GM12801 (cell line): Measurements from ENCODE around the gene PCSK6.

Experiments used
- TF ChIP-seq, protein P1 (sequence below): IDR thresholded peaks from one replicate; pipeline ENCODE4 v1.5.1; 2011; ENCODE audit warnings: control low read depth; ENCODE audit not compliant: insufficient read length; ENCODE audit errors: extremely low read depth

Gene PCSK6

DNA sequence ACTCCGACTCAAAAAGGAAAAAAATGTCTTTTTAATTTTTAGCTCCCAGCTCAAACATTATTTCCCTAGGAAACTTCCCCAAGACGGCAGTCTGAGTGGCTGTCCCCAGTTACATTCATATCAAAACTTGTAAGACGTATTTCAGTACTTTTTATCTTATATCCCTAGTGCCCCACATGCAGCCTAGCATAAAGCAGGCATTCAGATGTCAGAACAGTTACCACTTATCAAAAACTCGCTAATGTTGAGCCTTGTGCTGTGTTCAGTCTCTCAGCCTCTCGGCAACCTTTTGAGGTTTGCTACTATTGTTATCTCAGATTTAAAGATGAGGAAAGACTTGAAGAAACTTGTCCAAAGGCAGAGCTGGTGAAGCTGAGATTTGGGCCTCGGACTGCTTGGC is 205.6 kb downstream of the PCSK6 start:
- TF ChIP-seq, protein P1, sequence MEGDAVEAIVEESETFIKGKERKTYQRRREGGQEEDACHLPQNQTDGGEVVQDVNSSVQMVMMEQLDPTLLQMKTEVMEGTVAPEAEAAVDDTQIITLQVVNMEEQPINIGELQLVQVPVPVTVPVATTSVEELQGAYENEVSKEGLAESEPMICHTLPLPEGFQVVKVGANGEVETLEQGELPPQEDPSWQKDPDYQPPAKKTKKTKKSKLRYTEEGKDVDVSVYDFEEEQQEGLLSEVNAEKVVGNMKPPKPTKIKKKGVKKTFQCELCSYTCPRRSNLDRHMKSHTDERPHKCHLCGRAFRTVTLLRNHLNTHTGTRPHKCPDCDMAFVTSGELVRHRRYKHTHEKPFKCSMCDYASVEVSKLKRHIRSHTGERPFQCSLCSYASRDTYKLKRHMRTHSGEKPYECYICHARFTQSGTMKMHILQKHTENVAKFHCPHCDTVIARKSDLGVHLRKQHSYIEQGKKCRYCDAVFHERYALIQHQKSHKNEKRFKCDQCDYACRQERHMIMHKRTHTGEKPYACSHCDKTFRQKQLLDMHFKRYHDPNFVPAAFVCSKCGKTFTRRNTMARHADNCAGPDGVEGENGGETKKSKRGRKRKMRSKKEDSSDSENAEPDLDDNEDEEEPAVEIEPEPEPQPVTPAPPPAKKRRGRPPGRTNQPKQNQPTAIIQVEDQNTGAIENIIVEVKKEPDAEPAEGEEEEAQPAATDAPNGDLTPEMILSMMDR, result no peak

DNA sequence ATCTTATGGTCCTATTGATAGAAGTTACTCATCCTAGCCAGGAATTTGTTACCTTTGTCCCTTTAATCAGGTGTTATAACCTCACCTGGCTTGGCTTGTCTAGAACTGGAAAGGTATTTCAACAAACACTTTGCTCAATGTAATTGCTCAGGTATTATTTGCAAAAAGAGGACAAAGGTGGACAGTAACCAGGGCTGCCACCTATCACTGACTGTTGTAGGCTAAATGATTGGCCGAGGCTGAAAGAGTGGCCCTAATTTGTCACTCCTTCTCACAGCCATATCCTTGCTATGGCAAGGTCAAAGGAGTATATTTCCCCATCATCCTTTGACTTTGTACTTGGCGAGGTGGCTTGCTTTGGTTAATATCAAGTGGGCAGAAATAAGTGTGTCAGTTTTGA is 209.5 kb downstream of the PCSK6 start:
- TF ChIP-seq, protein P1, result no peak

DNA sequence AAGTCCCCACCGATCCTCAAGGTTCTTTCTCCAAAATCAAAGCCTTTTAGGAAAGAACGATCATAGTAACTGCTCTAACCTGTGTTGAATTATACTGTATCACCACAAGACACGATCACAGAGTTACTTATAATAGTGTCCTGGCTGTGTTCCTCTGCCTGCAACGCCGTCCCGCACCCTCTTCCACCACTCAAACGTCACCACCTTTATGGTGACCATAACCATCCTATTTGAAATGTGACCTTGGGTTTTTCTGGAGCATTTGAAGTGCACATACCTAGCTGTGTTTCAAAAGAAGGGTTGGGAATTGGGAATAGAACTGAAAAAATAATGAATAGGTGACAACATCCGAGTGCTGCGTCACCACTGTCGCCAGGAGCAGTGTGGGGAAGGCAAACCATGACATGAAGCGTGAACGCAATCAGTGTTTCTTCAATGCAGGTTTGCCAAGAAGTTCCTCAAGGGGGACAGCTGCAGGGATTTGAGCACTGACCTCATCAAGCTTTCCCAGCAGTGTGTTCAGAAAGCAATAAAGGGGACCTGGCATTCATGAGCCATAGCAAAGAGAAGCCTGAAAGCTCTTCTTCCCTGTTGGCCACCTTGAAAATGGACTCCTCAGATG is 211.5 kb downstream of the PCSK6 start:
- TF ChIP-seq, protein P1, result no peak

DNA sequence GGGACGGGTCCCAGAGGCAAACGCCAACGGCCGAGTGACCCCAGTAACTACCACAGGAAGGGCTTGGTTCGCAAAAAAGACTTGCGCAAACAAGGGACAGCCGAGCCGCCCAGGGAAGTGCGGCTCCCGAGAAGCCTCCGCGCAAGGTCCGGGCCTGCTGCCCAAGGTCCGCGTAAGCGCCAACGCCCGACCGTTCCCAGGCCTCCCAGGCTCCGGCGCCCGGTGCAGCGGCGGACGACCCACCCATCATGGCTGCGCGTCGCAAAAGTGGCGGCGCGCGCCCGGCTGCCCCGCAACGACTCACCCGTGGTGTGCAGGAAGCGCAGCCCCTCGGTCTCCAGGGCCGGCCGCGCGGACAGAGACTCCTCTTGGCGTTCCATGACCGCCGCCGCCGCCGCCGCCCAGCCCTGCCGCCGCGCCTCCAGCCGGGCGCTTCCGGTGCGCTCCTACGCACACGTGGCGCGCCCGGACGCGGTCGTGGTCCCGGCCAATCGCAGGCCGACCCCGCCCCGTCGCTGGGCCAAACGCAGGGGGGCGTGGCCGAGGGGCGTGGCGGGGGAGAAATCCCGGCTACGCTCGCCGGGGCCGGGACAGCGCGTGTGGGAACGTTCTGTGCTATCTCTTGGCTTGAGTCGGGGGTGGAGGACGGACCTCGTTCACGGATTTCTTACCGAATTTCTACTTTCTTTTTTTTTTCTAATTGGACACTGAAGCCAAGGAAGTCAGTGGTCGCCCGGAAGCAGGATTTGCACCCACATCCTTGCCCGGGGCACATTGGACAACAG is 212.3 kb downstream of the PCSK6 start, which contains the start of gene SELENOS:
TSS of gene SELENOS (minus strand) at position 448 of the 785 bp plus-strand sequence. CDS start at position 380, 68 bp downstream.
- TF ChIP-seq, protein P1, result no peak

DNA sequence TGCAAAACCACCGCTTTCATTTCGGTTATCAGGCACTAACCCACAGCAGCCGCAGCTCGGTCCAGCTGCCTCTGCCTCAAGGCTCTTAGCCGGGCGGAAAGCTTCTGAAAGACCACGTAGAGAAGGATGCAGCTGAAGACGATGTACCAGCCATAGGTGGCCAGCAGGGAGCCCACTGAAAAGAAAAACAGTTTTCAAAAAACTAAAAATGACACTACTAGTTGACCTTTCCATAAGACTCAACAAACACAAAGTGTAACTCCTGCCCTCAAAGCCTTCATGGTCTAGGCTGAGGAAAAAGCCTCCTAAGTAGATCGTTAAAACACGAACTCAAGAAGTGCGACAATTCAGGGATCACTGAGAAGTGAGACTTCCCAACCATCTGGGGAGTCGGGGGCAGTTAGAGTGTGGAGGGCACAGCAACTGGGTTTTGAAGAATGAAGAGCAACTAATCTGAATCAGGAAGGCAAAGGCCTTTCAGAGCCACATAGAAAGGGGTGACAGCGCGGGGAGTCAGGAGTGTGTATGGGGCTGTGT is 212.9 kb downstream of the PCSK6 start:
- TF ChIP-seq, protein P1, result no peak

DNA sequence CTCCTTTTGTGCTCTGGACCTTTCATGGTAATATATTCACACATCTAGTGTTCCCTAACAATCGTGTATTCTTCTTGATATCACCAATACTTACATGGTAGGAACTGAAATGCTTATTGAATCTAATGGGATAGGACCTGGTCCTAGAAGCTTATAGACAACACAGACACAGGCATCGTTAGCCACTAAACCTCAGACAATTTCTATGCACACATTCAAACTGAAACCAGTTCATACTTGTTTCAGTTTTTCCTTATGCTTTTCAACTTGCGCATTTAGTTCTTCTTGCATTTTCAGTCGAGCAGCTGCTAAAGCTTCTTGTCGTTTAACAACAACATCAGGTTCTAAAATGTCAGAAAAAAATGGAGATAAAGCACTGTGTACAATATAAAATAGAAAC is 214.5 kb downstream of the PCSK6 start:
- TF ChIP-seq, protein P1, result no peak

DNA sequence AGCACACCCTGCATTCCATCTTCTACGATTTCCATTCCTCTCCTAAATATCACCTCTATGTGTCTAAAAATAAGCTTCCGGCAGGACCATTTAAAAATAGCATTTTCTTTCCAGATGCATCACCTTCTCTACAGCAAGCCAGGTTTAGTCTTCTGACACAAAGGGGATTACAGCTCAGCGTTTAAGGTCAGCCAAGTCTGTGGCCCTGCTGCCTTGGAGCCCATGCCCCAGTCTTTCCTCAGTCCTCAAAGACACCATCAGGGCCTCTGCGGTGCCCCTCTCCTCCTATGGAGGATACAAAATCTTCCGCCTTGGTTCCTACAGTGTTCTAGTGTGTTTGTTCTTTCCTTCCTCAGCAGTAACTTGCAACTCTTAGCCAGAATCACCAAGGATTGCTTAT is 216.0 kb downstream of the PCSK6 start:
- TF ChIP-seq, protein P1, result no peak
